HG02571 (cell line): ENCODE measurements around the gene NR4A1.
A peak's percentile ranks its signal among the peaks of the same experiment; 100 is the strongest.

ENCODE experiments used
- ATAC-seq: cut with Tn5 transposase; IDR thresholded peaks from one replicate; pipeline ENCODE4 v1.9.1; 2021; ENCODE audit warnings: mild to moderate bottlenecking, moderate library complexity; ENCODE audit not compliant: unreplicated experiment

NR4A1 gene

DNA sequence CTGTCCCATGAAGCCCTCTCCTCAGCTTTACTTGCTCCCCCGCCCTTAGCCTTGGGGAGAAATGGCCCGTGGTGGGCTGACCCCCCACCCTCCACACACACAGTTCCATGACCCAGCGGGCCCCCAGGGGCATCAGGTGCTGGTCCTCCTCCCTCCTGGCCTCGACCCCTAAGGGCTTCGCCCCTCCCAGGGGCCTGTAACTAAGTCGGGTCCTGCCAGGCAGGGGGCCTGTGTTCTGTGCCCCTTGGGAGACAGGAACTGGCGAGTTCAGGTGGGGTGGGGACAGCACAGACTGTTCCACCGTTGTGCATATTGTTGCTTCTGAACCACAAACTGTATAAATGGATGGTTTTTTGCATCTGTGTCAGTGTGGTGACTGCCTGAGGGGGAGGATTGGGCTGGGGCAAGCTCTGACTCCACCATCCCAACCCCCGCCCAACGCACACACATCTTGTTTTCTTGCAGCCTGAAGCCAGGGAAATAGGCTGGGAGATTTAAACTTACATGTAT is 35.7 kb upstream of the NR4A1 start:
- no peak for ATAC-seq

DNA sequence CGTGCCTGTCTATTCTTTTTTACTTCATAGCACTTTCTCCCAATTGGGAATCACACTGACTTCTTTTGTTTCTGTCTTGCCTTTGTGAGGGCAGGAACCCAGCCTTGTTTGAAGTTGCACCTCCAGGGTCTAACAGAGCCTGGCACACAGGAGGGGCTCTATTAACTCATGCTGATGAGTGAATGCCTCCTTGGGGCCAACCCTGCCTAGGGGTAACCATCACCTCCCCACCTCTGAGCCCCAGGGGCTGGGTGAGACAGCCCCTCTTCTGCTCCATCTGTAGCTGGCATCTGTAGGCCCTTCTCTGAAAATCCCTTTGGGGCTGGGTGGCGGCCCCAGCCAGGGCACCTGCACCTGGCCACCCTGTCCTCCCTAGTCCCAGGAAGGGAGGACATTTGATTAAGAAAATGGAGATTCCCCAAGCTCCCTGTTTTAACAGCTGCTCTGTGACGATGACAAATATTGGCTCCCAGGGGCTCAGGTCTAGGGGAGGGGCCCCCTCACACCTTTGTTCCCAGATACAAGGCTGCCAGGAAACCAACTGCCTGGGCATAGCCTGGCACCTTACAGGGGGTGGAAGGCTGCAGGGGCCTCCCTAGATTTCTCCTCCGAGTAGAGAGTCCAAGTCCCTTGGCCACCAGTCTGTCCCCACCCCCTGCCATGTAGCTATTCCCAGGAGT is 32.7 kb upstream of the NR4A1 start:
- ATAC-seq = no peak

- no peak for ATAC-seq
Measured at GRCh38 chr12:52019113-52019770, 32.0 kb upstream of the NR4A1 start.

GRCh38 chr12:52020539-52021336 is 30.5 kb upstream of the NR4A1 start:
- no peak for ATAC-seq

- ATAC-seq = no peak
Measured at GRCh38 chr12:52022841-52023181, 28.4 kb upstream of the NR4A1 start.

DNA sequence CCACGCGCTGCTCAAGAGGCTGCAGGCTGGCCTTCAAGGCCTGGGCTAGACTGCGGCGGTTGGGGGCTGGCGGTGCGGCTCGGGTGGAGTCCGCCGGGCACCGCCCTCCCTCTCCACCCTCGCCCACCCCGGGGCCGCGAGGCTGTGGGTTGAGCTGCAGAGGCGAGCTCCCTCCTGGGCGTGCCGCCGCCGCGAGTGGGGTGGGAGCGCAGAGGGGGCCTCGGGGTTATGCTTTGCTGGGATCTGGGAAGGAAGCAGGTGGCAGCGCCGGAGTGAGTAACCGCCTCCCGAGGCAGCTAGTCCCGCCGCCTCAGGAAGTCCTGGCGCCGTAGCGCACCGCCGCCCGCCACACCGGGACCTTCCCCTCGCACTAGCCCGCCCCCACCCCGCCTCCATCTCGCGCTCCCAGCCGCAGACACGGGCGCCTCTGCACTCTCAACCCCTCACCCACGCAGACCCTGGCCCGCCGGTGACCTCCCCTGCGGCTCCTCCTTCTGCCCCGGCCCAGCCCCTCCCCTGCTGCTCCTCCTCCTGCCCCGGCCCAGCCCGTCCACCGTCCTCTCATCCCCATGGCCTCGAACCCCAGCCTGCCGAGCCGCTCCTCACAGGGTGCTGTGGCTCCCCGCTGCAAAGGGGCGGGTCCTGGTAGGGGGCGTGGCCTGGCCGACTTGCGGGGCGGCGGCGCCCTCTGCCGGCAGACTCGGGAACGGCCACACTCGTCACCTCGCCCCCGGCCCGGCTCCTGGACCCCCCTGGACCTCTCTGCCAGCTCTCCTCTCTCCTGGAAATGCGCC is 27.9 kb upstream of the NR4A1 start:
- ATAC-seq = no peak

DNA sequence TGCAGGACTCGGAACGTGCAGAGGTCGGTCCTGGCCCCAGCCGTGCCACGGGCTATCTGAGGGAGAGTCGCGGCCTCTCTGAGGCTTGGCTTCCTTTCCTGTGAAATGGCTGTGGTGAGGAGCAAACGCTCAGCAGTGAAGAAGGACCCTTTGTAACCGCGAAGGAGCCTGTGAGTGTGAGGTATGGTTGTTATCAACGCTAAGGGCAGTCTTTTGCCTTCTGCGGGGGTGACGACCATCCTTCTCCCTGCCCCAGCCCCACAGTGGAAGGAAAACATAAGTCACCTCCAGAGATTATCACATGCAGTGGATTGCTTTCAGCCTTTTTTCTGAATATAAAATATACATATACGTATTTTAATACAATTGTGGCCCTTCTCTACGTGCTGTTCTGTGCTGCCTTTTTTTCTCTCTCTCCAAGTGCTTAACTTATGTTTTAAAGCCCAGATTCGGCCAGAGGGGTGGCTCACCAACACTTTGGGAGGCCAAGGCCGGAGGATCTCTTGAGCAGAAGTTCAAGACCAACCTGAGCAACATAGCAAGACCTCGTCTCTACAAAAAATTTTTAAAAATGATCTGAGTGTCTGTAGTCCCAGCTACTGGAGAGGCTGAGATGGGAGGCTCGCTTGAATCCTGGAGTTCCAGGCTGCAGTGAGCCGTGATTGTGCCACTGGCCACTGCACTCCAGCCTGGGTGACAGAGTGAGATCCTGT is 27.1 kb upstream of the NR4A1 start:
- ATAC-seq = no peak

DNA sequence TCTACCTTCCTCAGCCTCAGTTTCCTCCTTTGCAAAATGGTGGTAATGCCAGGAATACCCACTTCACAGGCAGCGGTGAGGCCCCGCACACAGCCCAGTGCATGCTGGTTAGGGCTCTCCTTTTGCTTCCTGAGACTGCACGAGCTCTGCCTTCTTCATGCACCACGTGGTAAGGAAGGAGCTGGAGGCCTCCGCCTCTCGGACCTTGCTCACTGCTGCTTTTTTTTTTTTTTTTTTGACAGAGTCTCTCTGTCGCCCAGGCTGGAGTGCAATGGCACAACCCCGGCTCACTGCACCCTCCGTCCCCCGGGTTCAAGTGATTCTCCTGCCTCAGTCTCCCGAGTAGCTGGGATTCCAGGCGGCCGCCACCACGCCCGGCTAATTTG is 26.4 kb upstream of the NR4A1 start:
- ATAC-seq = no peak

DNA sequence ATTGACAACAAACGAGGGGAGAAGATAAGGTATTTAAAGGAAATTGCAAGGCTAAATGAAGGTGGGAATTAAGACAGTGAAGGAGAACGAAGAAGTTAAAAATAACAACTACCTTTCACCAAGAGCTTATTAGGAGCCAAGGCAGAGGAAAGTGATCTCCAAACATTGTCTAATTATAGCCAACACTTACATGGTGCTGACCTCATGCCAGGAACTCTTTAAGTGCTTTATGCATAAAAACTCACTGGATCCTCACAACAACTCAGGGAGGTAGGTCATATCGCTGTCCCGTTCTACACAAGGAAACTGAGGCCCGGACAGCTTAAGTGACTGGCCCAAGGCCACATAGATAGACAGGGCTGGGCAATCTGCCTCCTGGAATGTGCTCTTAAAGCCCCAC is 25.0 kb upstream of the NR4A1 start:
- ATAC-seq = no peak

- no peak for ATAC-seq
Measured at GRCh38 chr12:52027085-52027843, 24.0 kb upstream of the NR4A1 start.

GRCh38 chr12:52029685-52030084 is 21.6 kb upstream of the NR4A1 start:
- ATAC-seq = no peak

GRCh38 chr12:52032446-52032803 is 18.8 kb upstream of the NR4A1 start:
- no peak for ATAC-seq

DNA sequence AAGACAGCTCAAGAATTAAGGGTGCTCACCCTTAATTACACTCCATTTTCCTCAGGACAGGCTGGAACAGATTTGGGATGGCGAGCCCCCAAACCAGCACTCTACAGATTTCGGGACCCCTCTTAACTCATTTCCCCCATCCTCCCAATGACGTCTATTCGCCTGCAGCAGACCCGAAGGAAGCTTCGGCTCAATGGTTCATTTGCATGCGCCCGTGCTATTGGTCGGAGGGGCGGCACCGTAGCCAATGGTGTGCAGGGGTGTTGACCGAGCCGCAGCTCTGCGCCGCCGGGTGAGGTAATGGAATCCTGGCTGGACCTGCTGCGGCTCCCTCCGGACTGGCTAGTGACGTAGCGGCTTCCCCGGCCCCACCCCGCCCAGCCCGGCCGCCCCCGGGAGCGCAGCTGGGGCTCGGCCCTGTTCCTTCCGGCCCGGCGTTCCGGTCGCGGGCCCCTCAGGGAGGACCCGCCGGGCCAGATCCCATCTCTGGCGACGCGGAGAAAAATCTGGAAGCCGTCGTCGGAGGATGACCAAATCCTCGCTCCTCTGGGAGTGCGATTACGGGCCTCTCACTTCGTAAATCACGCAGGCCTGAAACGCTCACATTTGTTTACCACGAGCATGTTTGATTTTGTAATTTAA is 18.3 kb upstream of the NR4A1 start:
- ATAC-seq = peak; percentile 91

- no peak for ATAC-seq
Measured at GRCh38 chr12:52033446-52034140, 17.6 kb upstream of the NR4A1 start.

DNA sequence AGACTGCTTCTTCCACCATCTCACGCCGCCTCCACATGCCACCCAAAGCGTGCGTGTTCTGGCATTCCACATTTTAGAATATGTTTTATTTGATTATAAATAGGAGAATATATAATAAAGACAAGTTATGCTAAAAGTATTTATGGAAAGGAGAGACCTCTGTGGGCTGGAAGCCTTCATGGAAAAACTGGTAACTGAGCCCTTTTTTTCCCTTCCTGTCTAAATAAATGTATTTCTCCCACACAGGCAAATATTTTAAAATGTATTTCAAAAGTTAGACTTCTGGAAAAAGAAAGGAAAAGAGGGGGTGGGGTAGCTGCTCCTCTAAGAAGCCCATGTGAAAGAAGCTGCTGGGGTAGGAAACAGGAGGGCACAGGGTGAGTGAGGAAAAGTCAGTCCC is 16.1 kb upstream of the NR4A1 start:
- ATAC-seq = no peak

GRCh38 chr12:52035926-52036325 is 15.3 kb upstream of the NR4A1 start:
- ATAC-seq = no peak

DNA sequence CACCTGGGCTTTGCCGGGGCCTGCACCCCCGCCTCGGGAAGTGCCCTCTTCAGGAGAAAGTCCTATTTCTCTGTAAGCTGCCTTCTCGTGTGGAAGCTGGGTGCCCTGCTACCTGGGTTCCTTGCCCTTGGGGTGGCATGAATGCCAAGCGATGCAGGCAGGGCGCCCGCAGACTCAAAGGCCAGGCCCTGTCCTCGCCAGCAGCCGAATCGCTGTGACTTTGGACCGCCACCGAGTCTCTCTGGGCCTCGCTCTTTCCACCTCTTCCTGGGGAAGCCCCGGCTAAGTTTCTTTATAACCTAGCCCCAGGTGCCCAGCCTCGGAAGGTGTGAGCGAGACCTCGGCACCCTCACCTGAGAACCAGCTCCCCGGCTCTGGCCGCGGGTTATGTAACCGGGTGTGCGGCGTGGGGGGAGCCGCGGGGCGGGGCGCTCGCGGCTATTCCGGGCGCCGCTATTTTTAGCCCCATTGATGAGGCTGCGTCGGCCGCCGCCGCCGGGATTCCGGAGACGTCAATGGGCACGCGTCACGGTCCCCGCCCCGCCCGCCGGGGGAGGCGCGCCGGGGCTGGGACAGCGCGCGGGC is 14.6 kb upstream of the NR4A1 start:
- ATAC-seq = peak; percentile 39

DNA sequence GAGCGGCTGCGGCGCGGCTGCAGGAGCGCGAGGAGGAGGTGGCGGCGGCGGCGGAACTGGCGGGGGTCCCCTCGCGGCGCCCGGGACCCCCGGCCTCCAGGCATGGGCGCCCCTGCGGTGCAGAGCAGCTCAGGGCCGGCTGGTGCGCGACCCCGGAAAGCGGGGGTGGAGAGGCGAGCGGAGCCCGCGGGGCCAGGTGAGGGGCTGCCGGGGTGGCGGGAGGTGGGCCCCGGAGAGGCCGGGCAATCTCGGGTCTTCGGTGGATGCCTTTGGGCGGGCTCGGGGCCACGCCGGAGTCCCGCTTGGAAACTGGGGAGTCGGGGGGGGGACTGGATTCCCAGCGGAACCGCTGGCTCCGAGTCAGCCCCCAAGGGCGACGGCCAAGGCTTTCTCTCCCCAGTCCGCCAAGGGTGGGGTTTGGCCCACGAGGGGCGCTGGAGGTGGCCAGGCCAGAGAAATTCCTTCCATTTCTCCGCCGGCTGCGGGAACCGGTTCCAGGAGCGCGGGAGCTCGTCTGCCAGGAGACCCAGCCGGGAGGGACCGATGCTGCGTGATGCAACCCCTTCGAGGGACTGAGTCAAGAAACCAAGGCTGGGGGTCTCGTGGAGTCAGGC is 13.9 kb upstream of the NR4A1 start:
- ATAC-seq = no peak
